Esophagus muscularis mucosa (tissue), 3 donors: ENCODE data around the gene ID2.

Experiments used
- CTCF ChIP-seq, 3 experiments: fragments of 200-600 bp in 2 of 3; fragments of 450-650 bp in 1 of 3; sonication (generic) in 2 of 3; IDR thresholded peaks; one replicate each; pipeline ENCODE4 v1.5.1; 2017 to 2019; ENCODE audit warnings: antibody characterized with exemption in 3 of 3, mild to moderate bottlenecking in 2 of 3, moderate library complexity in 1 of 3
- POLR2A ChIP-seq: fragments of 450-650 bp; IDR thresholded peaks from one replicate; pipeline ENCODE4 v1.6.1; 2017; ENCODE audit warnings: antibody characterized with exemption, moderate library complexity, mild to moderate bottlenecking, low read depth

- TF ChIP-seq POLR2A (no peak), CTCF (IDR thresholded peaks at IDR 0.05) (no peak)
Measured at GRCh38 chr2:8641301-8641965, 40.4 kb upstream of the ID2 start.
